NT2/D1 (cell line): ENCODE results near the gene KCNIP1.

Experiments used
- SUZ12 ChIP-seq: IDR thresholded peaks from 2 replicates; pipeline ENCODE4 v1.6.1; 2011; ENCODE audit not compliant: insufficient read length, insufficient read depth; ENCODE audit errors: extremely low read depth
- YY1 ChIP-seq: IDR thresholded peaks from 2 replicates; pipeline ENCODE4 v1.6.1; 2011; ENCODE audit not compliant: insufficient read length, insufficient read depth
- ZNF274 ChIP-seq: IDR thresholded peaks from 2 replicates; pipeline ENCODE4 v1.6.1; 2011; ENCODE audit warnings: mild to moderate bottlenecking, low read depth, low read length

GRCh38 chr5:170642066-170642735, 138.4 kb downstream of the KCNIP1 start:
- TF ChIP-seq YY1 (no peak), ZNF274 (no peak), SUZ12 (no peak)
